ENCODE results near the gene MAFG.

Gene MAFG

GRCh38 chr17:81885454-81885853, 42.1 kb downstream of the MAFG start:
- ATAC-seq (ENCODE audit: low read depth): no peak
- Histone ChIP-seq H3K27ac (ENCODE audit: poor library complexity, severe bottlenecking) (no peak overlapping the region), H3K36me3 (ENCODE audit: low read depth) (peaks cover 94% of the 10 kb centered on the region)

GRCh38 chr17:81884968-81885367, 42.6 kb downstream of the MAFG start:
- H3K27ac ChIP-seq (ENCODE audit: poor library complexity, severe bottlenecking): no peak overlapping the region
- TF ChIP-seq CTCF (IDR thresholded peaks at IDR 0.05; ENCODE audit: poor library complexity, severe bottlenecking): no peak

More at GRCh38 chr17:81885454-81885853, 42.1 kb downstream of the MAFG start:
- Histone ChIP-seq H3K27me3 (ENCODE audit: insufficient read depth, poor library complexity, severe bottlenecking) (no peaks in the 10 kb centered on the region), H3K9me3 (ENCODE audit: severe bottlenecking) (no peaks in the 10 kb centered on the region), H3K4me1 (ENCODE audit: insufficient read depth, poor library complexity, severe bottlenecking) (peaks cover 4% of the 10 kb centered on the region), H3K4me3 (ENCODE audit: severe bottlenecking) (no peak overlapping the region)
- no peak for DNase-seq (ENCODE audit: low spot score)
- TF ChIP-seq CTCF (IDR thresholded peaks at IDR 0.05; ENCODE audit: poor library complexity, severe bottlenecking): no peak

GRCh38 chr17:81884520-81884919, 43.0 kb downstream of the MAFG start:
- H3K36me3 ChIP-seq (ENCODE audit: low read depth): peaks cover 94% of the 10 kb centered on the region
- H3K9me3 ChIP-seq (ENCODE audit: severe bottlenecking): no peaks in the 10 kb centered on the region
- ATAC-seq (ENCODE audit: low read depth): peak; percentile 24
- no peaks in the 10 kb centered on the region for H3K27me3 ChIP-seq (ENCODE audit: insufficient read depth, poor library complexity, severe bottlenecking)
- no peaks in the 10 kb centered on the region for H3K4me1 ChIP-seq (ENCODE audit: insufficient read depth, poor library complexity, severe bottlenecking)
- no peak for DNase-seq (ENCODE audit: low spot score)
- TF ChIP-seq CTCF (IDR thresholded peaks at IDR 0.05; ENCODE audit: poor library complexity, severe bottlenecking): no peak
- no peak overlapping the region for H3K27ac ChIP-seq (ENCODE audit: poor library complexity, severe bottlenecking)
- no peak overlapping the region for H3K4me3 ChIP-seq (ENCODE audit: severe bottlenecking)

More at GRCh38 chr17:81884968-81885367, 42.6 kb downstream of the MAFG start:
- H3K4me1 ChIP-seq (ENCODE audit: insufficient read depth, poor library complexity, severe bottlenecking): peaks cover under 1% of the 10 kb centered on the region
- DNase-seq (ENCODE audit: low spot score) (no peak), ATAC-seq (ENCODE audit: low read depth) (no peak)
- H3K9me3 ChIP-seq (ENCODE audit: severe bottlenecking): no peaks in the 10 kb centered on the region
- no peak overlapping the region for H3K4me3 ChIP-seq (ENCODE audit: severe bottlenecking)
- no peaks in the 10 kb centered on the region for H3K27me3 ChIP-seq (ENCODE audit: insufficient read depth, poor library complexity, severe bottlenecking)
- peaks cover 94% of the 10 kb centered on the region for H3K36me3 ChIP-seq (ENCODE audit: low read depth)

GRCh38 chr17:81879121-81879520, 48.4 kb downstream of the MAFG start:
- H3K4me3 ChIP-seq (ENCODE audit: severe bottlenecking): no peak overlapping the region
- DNase-seq (ENCODE audit: low spot score) (no peak), ATAC-seq (ENCODE audit: low read depth) (peak; percentile 33; the same call in 1 of the 3 replicates)
- peaks cover 63% of the 10 kb centered on the region for H3K36me3 ChIP-seq (ENCODE audit: low read depth)
- H3K9me3 ChIP-seq (ENCODE audit: severe bottlenecking): no peaks in the 10 kb centered on the region
- H3K27ac ChIP-seq (ENCODE audit: poor library complexity, severe bottlenecking): no peak overlapping the region
- no peaks in the 10 kb centered on the region for H3K4me1 ChIP-seq (ENCODE audit: insufficient read depth, poor library complexity, severe bottlenecking)
- no peaks in the 10 kb centered on the region for H3K27me3 ChIP-seq (ENCODE audit: insufficient read depth, poor library complexity, severe bottlenecking)
- no peak for TF ChIP-seq CTCF (IDR thresholded peaks at IDR 0.05; ENCODE audit: poor library complexity, severe bottlenecking)

- H3K4me1 ChIP-seq (ENCODE audit: insufficient read depth, poor library complexity, severe bottlenecking): no peaks in the 10 kb centered on the region
- ATAC-seq (ENCODE audit: low read depth) (no peak), DNase-seq (ENCODE audit: low spot score) (no peak)
- peaks cover 55% of the 10 kb centered on the region for H3K36me3 ChIP-seq (ENCODE audit: low read depth)
- no peak overlapping the region for H3K4me3 ChIP-seq (ENCODE audit: severe bottlenecking)
- no peak for TF ChIP-seq CTCF (IDR thresholded peaks at IDR 0.05; ENCODE audit: poor library complexity, severe bottlenecking)
- no peaks in the 10 kb centered on the region for H3K27me3 ChIP-seq (ENCODE audit: insufficient read depth, poor library complexity, severe bottlenecking)
- no peak overlapping the region for H3K27ac ChIP-seq (ENCODE audit: poor library complexity, severe bottlenecking)
- H3K9me3 ChIP-seq (ENCODE audit: severe bottlenecking): no peaks in the 10 kb centered on the region
Observed at GRCh38 chr17:81878294-81878693, 49.2 kb downstream of the MAFG start.
